Measurements from ENCODE around the gene PSMD2.

- TF ChIP-seq CTCF (IDR thresholded peaks at IDR 0.05) = no peak
- TF ChIP-seq ZFX (IDR thresholded peaks at IDR 0.05; ENCODE audit: borderline replicate concordance) = no peak
Measured at GRCh38 chr3:184328516-184328915, 29.5 kb downstream of the PSMD2 start.

All from 22Rv1 (cell line).